ENCODE measurements around the gene FOXP1. TPM values are rescaled to one million over a fixed set of nuclear protein-coding genes. Genes with fewer than 3 reads are reported as not detected.

The FOXP1 gene
- total and polyA plus RNA-seq, 8 donors, result 95.1 to 143 (median 123) TPM

- intact Hi-C loops (cut with DNase I), result no loop called here
- ATAC-seq, result no peak
- DNase-seq, result no peak
- Histone ChIP-seq H3K4me1 (peaks cover 17 to 80% of the 10 kb centered on the region in 2 donors), H3K27me3 (no peaks in the 10 kb centered on the region), H3K36me3 (no peaks in the 10 kb centered on the region), H3K4me3 (no peak overlapping the region), H3K27ac (peak overlapping the region; percentile 65 to 74), H3K9me3 (no peaks in the 10 kb centered on the region)
- TF ChIP-seq CTCF (IDR thresholded peaks at IDR 0.05), result no peak
These were observed 40.0 kb downstream of the FOXP1 start for GRCh38 chr3:71543371-71544016.

- H3K4me3 ChIP-seq, result peak overlapping the region in 1 of 2 donors; percentile 21
- intact Hi-C loops (cut with DNase I), result no loop called here
- no peaks in the 10 kb centered on the region for H3K9me3 ChIP-seq
- peaks cover 17 to 73% of the 10 kb centered on the region in 2 donors for H3K4me1 ChIP-seq
- H3K27ac ChIP-seq, result peak overlapping the region; percentile 65 to 74
- DNase-seq (peak; percentile 86 to 94 (median 88)), ATAC-seq (peak; percentile 94)
- TF ChIP-seq CTCF (IDR thresholded peaks at IDR 0.05), result no peak
- H3K36me3 ChIP-seq, result no peaks in the 10 kb centered on the region
- no peaks in the 10 kb centered on the region for H3K27me3 ChIP-seq
These were observed 40.8 kb downstream of the FOXP1 start for GRCh38 chr3:71542521-71543370.

GRCh38 chr3:71541313-71541712 lies 42.2 kb downstream of the FOXP1 start:
- no peak for DNase-seq
- no peak for ATAC-seq
- intact Hi-C loops (cut with DNase I), result no loop called here
- H3K36me3 ChIP-seq, result no peaks in the 10 kb centered on the region
- no peak overlapping the region for H3K27ac ChIP-seq
- H3K4me1 ChIP-seq, result peaks cover 20 to 72% of the 10 kb centered on the region in 2 donors
- no peak for TF ChIP-seq CTCF (IDR thresholded peaks at IDR 0.05)
- no peak overlapping the region for H3K4me3 ChIP-seq
- H3K27me3 ChIP-seq, result no peaks in the 10 kb centered on the region
- H3K9me3 ChIP-seq, result no peaks in the 10 kb centered on the region

DNA sequence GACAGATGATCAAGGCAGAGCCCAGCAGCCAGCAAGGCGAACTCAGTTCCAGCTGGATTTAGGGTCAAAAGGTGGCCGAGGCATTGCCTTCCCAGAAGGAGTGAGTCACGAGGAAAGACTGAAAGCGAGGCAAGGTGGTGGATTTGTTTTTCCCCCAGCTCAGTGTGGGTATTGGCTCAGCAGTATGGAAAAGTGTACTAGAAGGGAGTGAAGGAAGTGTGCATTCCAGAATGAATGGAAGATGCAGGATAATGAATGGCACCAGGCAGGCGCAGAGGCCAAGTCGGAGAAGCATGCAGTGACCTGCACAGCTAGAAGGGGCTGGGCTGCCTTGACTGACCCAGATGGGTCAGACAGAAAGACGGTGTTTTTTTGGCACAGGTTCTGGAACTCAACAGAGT lies 46.3 kb downstream of the FOXP1 start:
- DNase-seq, result peak in 1 of 4 donors; percentile 68
- H3K4me3 ChIP-seq, result no peak overlapping the region
- peak; percentile 64 for ATAC-seq
- intact Hi-C loops (cut with DNase I), result no loop called here
- no peaks in the 10 kb centered on the region for H3K27me3 ChIP-seq
- TF ChIP-seq CTCF (IDR thresholded peaks at IDR 0.05), result no peak
- peak overlapping the region in 1 of 2 donors; percentile 76 for H3K27ac ChIP-seq
- H3K4me1 ChIP-seq, result peaks cover 21 to 56% of the 10 kb centered on the region in 2 donors
- no peaks in the 10 kb centered on the region for H3K9me3 ChIP-seq
- H3K36me3 ChIP-seq, result no peaks in the 10 kb centered on the region

GRCh38 chr3:71536376-71536965 lies 47.1 kb downstream of the FOXP1 start:
- H3K27ac ChIP-seq, result peak overlapping the region in 1 of 2 donors; percentile 76
- H3K4me3 ChIP-seq, result no peak overlapping the region
- H3K9me3 ChIP-seq, result no peaks in the 10 kb centered on the region
- H3K36me3 ChIP-seq, result no peaks in the 10 kb centered on the region
- TF ChIP-seq CTCF (IDR thresholded peaks at IDR 0.05), result no peak
- intact Hi-C loops (cut with DNase I), result no loop called here
- no peaks in the 10 kb centered on the region for H3K27me3 ChIP-seq
- ATAC-seq (peak; percentile 73), DNase-seq (no peak)
- peaks cover 16 to 57% of the 10 kb centered on the region in 2 donors for H3K4me1 ChIP-seq
